ENCODE data around the gene TEAD1.

- TF ChIP-seq CTCF (IDR thresholded peaks at IDR 0.05) (no peak), POLR2A (IDR thresholded peaks at IDR 0.05) (no peak), EP300 (IDR thresholded peaks at IDR 0.05) (no peak), POLR2AphosphoS5 (IDR thresholded peaks at IDR 0.05) (no peak)
Measured at GRCh38 chr11:12854297-12854661, 180.1 kb downstream of the TEAD1 start.
